ENCODE measurements around the gene TNRC18.
"Not testable (repeated sequence)": the region's sequence is repeated elsewhere in the genome, so short reads cannot be mapped to it uniquely, and the experiment has no call there.

TNRC18 gene

DNA sequence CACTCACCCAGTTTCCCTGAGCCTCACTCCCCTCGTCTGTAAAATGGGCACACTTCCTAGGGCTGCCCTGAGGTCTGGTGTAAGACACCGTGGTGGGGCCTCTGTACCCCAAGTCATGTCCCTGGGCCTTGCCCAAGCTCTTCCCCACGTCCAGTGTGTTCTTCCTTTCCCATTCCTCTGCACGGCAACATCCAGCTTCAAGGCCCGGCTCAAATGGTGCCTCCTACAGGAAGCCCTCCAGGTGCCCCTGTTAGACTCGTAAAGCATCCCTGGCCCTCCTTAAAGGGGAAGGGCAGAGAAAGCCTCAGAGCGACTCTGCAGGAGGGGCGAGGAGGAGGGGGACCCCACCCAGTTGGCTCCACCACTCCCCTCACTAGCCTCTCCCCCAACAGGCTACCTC is 132.3 kb downstream of the TNRC18 start:
- no peak for DNase-seq (ENCODE audit: low read depth)

- no peak for DNase-seq (ENCODE audit: low read depth)
These were observed 134.3 kb downstream of the TNRC18 start for GRCh38 chr7:5289355-5289754.

DNA sequence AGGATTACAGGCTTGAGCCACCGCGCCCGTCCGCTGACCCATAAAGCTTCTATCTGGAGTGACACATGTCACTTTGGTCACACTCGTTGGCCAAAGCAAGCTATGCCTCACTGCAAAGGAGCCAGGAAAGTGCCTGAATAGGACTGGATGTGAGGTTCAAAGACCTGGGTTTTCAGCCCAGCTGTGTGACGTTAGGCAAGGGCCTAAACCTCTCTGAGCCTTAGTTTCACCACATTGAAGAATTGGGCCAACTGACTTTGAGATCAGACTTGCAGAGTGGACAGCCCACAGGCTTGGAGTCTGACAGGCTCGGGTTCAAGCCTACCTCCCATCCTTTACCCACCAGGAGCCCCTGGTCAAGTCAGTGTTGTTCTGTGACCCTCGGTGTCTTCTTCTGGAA is 135.1 kb downstream of the TNRC18 start:
- not testable (repeated sequence) for DNase-seq (ENCODE audit: low read depth)

DNA sequence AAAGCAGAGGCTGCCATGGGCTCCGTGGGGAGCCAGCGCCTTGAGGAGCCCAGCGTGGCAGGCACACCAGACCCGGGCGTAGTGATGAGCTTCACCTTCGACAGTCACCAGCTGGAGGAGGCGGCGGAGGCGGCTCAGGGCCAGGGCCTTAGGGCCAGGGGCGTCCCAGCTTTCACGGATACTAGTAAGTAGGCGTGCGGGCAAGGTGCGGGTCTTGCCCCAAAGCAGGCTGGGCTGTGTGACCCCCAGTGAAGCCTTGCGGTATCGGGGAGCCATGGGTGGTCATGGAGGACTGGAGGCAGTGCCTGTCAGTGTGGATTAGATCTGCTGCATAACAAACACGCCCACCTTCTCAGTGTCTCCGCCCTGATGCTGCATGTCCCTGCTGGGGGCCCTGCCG is 135.8 kb downstream of the TNRC18 start:
- no peak for DNase-seq (ENCODE audit: low read depth)

GRCh38 chr7:5287373-5287772 is 136.3 kb downstream of the TNRC18 start:
- DNase-seq (ENCODE audit: low read depth), result not testable (repeated sequence)

DNA sequence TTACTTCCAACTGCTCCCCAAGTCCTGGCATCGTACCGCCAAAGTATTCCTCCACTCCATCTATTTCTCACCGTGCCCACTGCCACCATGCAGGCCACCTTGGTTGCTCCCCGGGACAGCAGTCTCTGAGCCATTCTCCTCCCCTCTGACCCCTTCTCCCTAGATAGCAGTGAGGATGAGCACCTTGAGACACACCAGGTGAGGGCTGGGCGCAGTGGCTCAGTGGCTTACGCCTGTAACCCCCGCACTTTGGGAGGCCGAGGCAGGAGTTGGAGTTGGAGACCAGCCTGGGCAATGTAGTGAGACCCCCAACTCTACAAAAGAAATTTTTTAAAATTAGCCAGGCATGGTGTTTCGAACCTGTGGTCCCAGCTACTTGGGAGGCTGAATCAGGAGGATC is 136.7 kb downstream of the TNRC18 start:
- no peak for DNase-seq (ENCODE audit: low read depth)

- peak; percentile 49 for DNase-seq (ENCODE audit: low read depth)
These were observed 139.0 kb downstream of the TNRC18 start for GRCh38 chr7:5284304-5285281.

DNA sequence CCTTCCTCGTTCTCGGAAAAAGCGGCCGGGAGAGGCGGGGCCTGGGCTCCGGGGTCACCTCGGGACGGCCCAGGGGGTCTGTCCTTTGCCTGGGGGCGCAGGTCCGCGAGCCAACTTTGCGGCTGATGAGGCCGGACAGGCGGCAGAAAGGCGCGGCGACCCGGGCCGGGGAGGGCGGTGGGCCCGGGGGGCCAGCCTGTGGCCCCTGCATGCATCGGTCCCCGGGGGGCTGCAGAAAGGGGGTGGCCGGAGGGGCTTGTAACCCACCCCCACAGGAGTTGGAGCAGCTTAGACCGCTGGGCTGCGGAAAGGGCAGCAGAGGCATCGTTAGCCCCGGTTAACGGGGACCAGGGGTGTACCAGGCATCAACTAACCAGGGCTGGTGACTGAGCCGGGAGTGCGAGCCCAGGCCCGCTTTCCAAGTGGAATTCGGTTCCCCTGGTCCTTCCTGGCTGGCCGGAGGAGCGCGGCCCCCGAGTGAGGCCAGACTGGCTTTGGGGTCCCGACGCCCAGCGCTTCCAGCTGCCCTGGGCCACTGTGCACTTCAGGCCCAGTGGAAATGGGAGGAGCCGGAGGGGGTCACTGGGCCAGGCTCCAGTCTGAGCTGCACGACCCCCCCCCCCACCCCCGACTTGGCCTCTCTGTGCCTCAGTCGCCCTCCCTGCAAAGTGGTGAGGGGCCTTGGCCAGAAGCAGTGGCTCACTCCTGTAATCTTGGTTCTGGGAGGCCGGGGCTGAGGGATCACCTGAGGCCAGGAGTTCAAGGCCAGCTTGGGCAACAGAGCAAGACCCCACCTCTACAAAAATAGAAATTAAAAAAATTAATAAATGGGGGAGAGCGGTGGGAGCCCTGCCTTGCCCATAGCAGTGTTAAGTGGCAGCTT is 140.0 kb downstream of the TNRC18 start:
- DNase-seq (ENCODE audit: low read depth), result peak; percentile 44

DNA sequence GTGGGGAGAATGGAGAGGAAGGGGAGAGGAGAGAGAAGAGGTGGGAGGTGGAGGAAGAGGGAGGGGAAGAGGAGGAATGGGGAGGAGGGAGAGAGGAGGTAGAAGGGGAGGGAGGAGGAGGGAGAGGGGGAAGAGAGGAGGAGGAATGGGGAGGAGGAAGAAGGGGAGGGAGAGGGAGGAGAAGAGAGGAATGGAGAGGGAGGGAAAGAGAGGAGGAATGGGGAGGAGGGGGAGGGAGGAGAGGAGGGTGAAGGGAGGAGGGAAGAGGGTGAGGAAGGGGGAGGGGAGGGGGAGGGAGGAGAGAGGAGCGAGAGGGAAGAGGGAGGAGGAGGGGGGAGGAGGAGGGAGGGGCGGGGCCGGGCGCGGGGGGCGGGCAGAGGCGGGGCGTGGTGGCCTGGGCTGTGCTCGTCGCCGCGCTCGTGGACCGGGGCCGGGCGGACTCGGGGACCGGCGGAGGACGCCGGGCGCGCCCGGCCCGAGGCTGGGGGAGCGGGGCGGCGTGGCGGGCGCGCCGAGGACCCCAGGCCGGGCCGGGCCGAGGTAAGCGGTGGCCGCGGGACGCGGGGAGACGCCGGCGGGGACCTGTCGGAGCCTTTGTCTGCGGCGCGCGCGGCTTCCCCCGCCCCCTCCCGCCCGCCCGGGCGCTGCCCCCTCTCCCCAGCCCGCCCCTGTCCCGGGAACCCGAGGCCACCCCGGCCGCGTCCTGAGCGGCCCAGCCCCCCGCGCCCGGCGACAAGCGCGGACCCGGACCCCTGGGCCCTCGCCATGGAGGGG is 140.9 kb downstream of the TNRC18 start, which contains the start of gene SLC29A4:
Gene SLC29A4, plus strand, starts transcription at position 401 of the 774 bp plus-strand sequence. CDS start 4,874 bp downstream, outside the sequence.
- DNase-seq (ENCODE audit: low read depth), result peak; percentile 25

DNA sequence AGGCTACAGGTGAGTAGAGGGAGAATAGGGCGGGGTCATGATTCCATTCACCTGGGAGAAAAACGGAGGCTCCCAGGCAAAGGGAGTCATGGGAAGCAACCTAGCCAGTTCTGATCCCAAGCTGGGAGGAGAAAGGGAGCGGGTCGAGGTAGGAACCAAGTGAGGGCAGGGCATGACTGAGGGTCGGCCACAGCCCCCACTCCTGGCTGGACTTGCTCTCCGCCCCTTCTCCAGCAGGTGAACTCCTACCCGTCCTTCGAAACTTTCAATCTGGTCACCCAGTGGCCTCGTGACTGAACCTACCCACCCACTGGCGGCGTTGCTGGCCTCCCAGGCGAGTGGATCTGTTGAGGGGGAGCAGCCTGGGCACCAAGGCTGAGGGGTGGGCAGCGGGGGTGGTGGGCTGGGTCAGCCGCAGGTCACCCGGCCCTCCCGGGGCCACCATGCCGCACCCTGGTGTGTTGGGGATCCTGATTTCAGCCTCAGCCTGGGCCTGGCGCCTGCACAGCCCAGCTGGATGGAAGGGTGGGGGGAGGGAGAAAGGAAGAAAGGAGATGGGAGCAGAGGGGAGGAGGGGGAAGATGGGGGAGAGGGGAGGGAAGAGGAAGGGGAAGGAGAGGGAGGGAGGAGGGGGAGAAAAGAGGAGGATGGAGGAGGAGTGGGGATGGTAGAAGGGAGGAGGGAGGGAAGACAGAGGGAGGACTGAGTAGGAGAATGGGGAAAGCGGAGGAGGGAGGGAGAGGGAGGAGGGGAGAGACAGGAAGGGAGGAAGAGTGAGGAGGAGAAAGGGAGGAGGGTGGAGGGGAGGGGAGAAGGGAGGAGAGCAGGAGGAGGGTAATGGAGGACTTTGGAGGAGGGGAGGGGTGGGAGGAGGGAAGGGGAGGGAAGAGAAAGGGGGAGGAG is 141.8 kb downstream of the TNRC18 start:
- DNase-seq (ENCODE audit: low read depth), result not testable (repeated sequence)

DNA sequence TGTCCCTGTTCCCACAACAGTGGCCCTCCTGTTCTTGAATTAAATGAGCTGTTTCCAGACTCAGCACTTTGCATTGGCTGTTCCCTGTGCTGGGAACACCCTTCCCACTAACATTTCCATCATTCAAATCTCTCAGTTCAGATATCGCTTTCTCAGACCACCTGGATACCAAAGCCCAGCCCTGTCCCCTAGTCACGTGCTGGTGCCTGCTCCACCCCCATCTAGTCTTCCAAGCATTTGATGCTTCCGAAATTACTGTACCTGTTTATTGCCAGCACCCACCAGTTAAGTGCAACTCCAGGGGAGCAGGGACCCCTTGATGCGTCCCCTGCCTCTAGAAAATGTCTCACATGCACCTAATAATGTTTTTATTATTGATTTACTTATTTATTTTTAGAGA is 143.9 kb downstream of the TNRC18 start:
- no peak for DNase-seq (ENCODE audit: low read depth)

- DNase-seq (ENCODE audit: low read depth), result no peak
These were observed 144.9 kb downstream of the TNRC18 start for GRCh38 chr7:5278766-5279165.

GRCh38 chr7:5276611-5277010 is 147.0 kb downstream of the TNRC18 start:
- no peak for DNase-seq (ENCODE audit: low read depth)

DNA sequence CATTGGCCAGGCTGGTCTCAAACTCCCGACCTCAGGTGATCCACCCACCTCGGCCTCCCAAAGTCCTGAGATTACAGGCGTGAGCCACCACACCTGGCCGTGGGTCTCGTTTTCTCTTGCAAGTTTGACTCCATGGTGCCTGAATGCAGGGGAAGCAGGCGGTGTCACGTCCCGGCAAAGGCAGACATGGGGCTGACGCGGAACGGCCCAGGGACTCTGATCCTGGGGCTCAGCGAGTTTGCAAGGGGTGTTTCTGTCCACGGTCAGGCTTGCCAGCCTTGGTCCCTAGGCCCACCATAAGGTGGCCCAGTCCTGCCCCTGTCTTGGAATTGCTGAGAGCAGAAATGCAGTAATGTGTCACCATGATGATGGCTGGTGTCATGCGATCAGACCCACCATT is 147.5 kb downstream of the TNRC18 start:
- DNase-seq (ENCODE audit: low read depth), result not testable (repeated sequence)

DNA sequence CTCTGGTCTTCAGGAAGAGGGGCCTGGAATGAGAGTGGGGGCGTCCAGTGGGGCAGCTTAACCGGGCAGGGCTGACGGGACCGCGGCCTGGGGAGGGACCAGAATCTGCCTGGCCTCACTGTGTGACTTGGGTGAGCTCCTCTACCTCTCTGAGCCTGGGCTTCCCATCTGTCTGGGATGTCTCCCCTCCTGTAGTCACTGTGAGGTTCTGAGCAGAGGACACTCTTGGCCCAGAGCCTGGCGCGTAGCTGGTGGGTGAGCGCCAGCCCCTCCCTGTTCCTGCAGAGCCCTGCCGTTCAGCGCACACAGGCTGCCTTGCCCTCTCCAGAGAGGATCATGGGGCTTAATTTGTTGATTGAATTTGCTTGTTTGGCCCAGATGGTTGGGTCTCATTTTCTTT is 148.1 kb downstream of the TNRC18 start:
- not testable (repeated sequence) for DNase-seq (ENCODE audit: low read depth)

DNA sequence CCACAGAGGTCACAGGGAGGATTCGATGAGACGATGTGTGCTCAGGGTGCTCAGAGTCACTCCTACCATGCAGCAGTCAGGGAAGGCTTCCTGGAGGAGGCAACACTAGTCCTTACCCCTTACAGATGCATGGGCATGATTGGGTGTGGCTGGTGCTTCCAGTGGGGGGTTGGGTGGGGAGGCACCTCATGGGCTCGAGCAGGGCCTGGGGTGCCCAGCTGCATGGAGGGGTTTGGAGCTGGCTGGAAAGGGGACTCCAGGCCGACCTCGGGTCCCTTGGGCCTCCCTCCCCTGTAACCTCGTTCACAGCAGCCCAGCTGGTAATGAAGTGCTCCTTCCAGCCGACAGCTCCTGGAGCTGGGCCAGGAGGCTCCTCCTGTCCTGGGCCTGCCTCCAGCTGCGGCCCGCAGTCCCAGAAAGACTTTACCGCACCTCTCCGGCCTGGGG is 148.6 kb downstream of the TNRC18 start:
- DNase-seq (ENCODE audit: low read depth), result not testable (repeated sequence)

GRCh38 chr7:5274441-5274840 is 149.2 kb downstream of the TNRC18 start:
- no peak for DNase-seq (ENCODE audit: low read depth)

DNA sequence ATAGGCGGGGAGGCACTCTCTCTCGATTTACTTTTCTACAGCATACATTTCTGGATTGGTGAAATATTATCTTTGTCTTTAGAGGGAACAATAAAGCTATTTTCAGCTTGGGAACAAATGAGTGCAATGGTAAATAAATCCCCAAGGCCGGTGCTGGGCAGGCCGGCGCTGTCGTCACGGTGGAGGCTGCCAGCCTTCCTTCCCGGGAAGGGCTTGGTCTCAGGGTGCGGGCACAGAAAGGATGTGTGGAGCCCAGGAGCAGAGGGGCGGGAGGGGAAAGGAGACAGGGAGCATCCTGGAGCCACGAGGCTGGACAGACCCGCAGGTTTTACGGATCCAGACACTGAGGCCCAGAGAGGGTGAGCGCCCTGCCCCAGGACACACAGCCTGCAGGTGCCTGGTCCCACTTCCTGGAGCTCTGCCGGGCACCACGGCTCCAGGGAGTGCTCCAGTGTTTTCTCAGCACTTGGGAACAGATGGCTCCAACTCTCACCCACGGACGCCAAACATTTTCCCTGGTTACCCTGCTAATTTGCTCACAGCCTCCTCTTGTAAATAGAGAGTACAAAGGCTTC is 149.7 kb downstream of the TNRC18 start:
- not testable (repeated sequence) for DNase-seq (ENCODE audit: low read depth)

DNA sequence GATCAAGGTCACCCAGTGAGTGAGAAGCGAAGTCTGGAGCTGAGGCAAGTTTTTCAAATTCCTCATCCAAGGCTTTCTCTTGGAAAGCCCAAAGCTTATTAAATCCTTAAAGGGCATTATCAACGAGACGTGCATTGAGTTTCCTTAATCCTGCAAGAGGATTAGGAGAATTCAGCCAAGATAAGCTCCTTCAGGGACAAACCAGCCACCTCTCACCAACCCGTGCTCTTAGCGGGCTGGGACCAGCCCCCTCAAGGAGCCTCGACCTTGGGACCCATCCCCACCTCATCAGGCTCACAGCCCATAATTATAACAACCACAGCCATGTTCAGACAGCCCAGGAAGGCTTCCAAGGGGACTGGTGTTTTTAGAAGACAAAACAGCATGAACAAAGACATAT is 152.8 kb downstream of the TNRC18 start:
- no peak for DNase-seq (ENCODE audit: low read depth)

DNA sequence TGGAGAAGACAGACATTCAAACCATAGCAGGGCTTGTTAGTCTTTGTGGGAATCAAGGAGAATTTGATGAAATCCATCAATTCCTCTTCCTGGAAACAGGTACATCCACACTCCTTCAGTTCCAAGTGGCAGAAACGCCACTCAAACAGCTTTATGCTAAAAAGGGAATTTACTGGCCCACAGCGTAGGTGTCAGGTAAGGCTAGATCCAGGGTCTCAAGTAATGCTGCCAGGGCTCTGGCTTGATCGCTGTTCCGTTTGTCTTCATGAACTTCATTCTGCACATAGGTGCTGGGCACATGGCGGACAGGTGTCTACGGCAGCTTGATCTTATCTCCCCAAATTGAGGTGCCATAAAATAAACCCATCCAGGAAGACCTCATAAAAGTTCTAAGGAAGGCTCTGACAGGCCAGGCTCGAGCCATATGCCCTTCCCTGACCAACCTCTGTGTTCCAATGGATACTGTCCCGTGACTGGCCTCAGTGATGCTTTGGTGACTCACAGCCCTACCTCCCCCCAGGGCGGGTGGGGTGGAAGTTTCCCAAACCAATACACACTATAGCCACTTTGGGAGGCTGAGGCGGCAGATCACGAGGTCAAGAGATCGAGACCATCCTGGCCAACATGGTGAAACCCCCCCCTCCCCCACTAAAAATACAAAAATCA is 153.5 kb downstream of the TNRC18 start:
- peak; percentile 68 for DNase-seq (ENCODE audit: low read depth)

Data from ELR (cell line).